ENCODE measurements around the gene C7orf33. TPM values are rescaled to one million over a fixed set of nuclear protein-coding genes. Genes with fewer than 3 reads are reported as not detected.

Gene C7orf33
- total and polyA plus RNA-seq, 11 donors = not detected

- WGBS, 4 donors = 81 to 84% (median 82%) methylated on average over 3 of the region's 3 CpGs
- no peak overlapping the region for H3K27ac ChIP-seq
- no peak for TF ChIP-seq POLR2A (IDR thresholded peaks at IDR 0.05)
- TF ChIP-seq CTCF (IDR thresholded peaks at IDR 0.05) = no peak
- intact Hi-C loops (cut with DNase I) = no loop called here
- H3K4me1 ChIP-seq = no peaks in the 10 kb centered on the region
- H3K36me3 ChIP-seq = no peaks in the 10 kb centered on the region
- ATAC-seq (no peak), DNase-seq (no peak)
- H3K27me3 ChIP-seq = peaks cover 0 to 15% (median 0%) of the 10 kb centered on the region in 9 donors
- no peak overlapping the region for H3K4me3 ChIP-seq
- peaks cover 0 to 4% (median 0%) of the 10 kb centered on the region in 12 donors for H3K9me3 ChIP-seq
Measured at GRCh38 chr7:148598351-148598750, 7.8 kb downstream of the C7orf33 start.

- Histone ChIP-seq H3K36me3 (no peaks in the 10 kb centered on the region), H3K9me3 (peaks cover 0 to 10% (median 0%) of the 10 kb centered on the region in 12 donors), H3K27ac (no peak overlapping the region), H3K4me3 (no peak overlapping the region), H3K27me3 (peaks cover 0 to 27% (median 0%) of the 10 kb centered on the region in 9 donors), H3K4me1 (peaks cover 0 to 3% (median 0%) of the 10 kb centered on the region in 12 donors)
- TF ChIP-seq POLR2A (IDR thresholded peaks at IDR 0.05) (no peak), CTCF (IDR thresholded peaks at IDR 0.05) (no peak)
- 77 to 89% (median 80%) methylated on average over 2 of the region's 2 CpGs for WGBS, 4 donors
- intact Hi-C loops (cut with DNase I) = no loop called here
- ATAC-seq = no peak
- no peak for DNase-seq
Measured at GRCh38 chr7:148605350-148605749, 14.8 kb downstream of the C7orf33 start.

GRCh38 chr7:148607151-148607661, 16.6 kb downstream of the C7orf33 start:
- Histone ChIP-seq H3K27ac (no peak overlapping the region), H3K36me3 (no peaks in the 10 kb centered on the region), H3K27me3 (peaks cover 0 to 19% (median 0%) of the 10 kb centered on the region in 9 donors), H3K4me3 (no peak overlapping the region), H3K9me3 (peaks cover 0 to 10% (median 0%) of the 10 kb centered on the region in 12 donors), H3K4me1 (peaks cover 0 to 3% (median 0%) of the 10 kb centered on the region in 12 donors)
- ATAC-seq (no peak), DNase-seq (no peak)
- no peak for TF ChIP-seq CTCF (IDR thresholded peaks at IDR 0.05)
- no peak for TF ChIP-seq POLR2A (IDR thresholded peaks at IDR 0.05)
- intact Hi-C loops (cut with DNase I) = no loop called here
- 27 to 40% (median 36%) methylated on average over 4 of the region's 4 CpGs for WGBS, 4 donors

GRCh38 chr7:148609045-148609725, 18.6 kb downstream of the C7orf33 start:
- whole genome bisulfite sequencing, 4 donors = 54 to 67% (median 65%) methylated on average over 3 of the region's 3 CpGs
- ATAC-seq = no peak

More at GRCh38 chr7:148609045-148609725, 18.6 kb downstream of the C7orf33 start:
- H3K9me3 ChIP-seq = peaks cover 0 to 10% (median 0%) of the 10 kb centered on the region in 12 donors
- H3K4me3 ChIP-seq = no peak overlapping the region
- H3K27ac ChIP-seq = no peak overlapping the region
- intact Hi-C loops (cut with DNase I) = no loop called here
- DNase-seq = no peak
- peaks cover 0 to 3% (median 0%) of the 10 kb centered on the region in 12 donors for H3K4me1 ChIP-seq
- H3K27me3 ChIP-seq = peaks cover 0 to 9% (median 0%) of the 10 kb centered on the region in 9 donors
- H3K36me3 ChIP-seq = no peaks in the 10 kb centered on the region
- no peak for TF ChIP-seq POLR2A (IDR thresholded peaks at IDR 0.05)
- TF ChIP-seq CTCF (IDR thresholded peaks at IDR 0.05) = no peak

All from heart left ventricle (tissue), 16 donors.